Metanephros (tissue), 1 donor: ENCODE measurements around the gene GNRH2. TPM values are rescaled to one million over a fixed set of nuclear protein-coding genes. Genes with fewer than 3 reads are reported as not detected.

Experiments used
- total RNA-seq: library from RNA; depleted of rRNA; stranded (reverse); fragments of >200 nt; gene quantifications from one replicate; pipeline ENCODE4 v1.2.3, GENCODE V29; 2014

Gene GNRH2, protein sequence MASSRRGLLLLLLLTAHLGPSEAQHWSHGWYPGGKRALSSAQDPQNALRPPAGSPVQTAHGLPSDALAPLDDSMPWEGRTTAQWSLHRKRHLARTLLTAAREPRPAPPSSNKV
- total RNA-seq: not detected

GRCh38 chr20:3043322-3043721 is at the start of gene GNRH2:
GNRH2 (plus strand) TSS chr20:3043622; CDS start chr20:3044415, 793 bp downstream.

GRCh38 chr20:3045816-3046676 is 2.6 kb downstream of the GNRH2 start, which contains the start of gene MRPS26:
MRPS26 (plus strand) TSS chr20:3046052; CDS start chr20:3046069, 17 bp downstream.

GRCh38 chr20:3071610-3072529 is 28.4 kb downstream of the GNRH2 start, which contains the start of gene OXT:
OXT (plus strand) TSS chr20:3071620; CDS start chr20:3071656, 36 bp downstream.

DNA sequence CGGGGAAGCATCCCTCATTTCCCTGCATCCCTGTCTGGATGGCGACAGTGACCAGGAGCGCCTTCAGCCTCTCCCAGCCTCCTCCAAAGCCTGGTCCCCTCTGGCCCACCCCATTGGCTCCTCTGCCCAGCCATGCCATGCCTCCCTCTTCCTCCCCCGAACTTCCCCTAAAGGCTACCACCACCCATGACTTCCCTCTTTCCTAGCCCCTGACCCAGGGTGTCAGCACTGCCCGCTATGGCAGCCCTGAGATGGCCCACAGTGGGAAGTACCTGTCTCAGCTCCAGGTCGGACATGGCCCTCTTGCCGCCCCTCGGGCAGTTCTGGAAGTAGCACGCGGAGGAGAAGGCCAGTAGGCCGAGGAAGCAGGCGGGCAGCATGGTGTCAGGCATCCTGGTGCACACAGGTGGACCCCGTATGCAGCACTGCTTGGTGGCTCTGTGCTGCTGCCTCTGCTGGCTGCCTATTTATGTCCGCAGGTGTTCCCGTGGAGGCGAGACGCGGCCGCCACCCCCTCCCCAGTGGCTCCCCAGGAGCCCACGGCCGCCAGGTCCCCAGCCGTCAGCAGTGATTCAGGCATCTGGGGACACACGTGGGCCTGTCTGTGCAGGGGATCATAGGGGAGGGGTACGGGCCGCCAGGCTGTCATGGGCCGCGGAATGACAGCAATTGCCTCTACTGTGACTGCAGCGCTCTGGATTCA is 41.0 kb downstream of the GNRH2 start, which contains the start of gene AVP:
TSS of gene AVP (minus strand) at position 442 of the 703 bp plus-strand sequence. CDS start at position 392, 50 bp downstream.

Other genes starting within 250 kb of the GNRH2 start
- 146 TPM for gene CPXM1, start 243.0 kb upstream of the GNRH2 start, total RNA-seq
- gene C20orf141, start 228.6 kb upstream of the GNRH2 start, total RNA-seq: not detected
- not detected for gene TMEM239, start 227.3 kb upstream of the GNRH2 start, total RNA-seq
- gene PCED1A, start 203.0 kb upstream of the GNRH2 start, total RNA-seq: 62.2 TPM
- 38.4 TPM for gene VPS16, start 202.9 kb upstream of the GNRH2 start, total RNA-seq
- 71.7 TPM for gene PTPRA, start 170.1 kb upstream of the GNRH2 start, total RNA-seq
- gene MRPS26, start 2.4 kb downstream of the GNRH2 start, total RNA-seq: 50.9 TPM
- gene OXT, start 28.0 kb downstream of the GNRH2 start, total RNA-seq: not detected
- gene AVP, start 41.1 kb downstream of the GNRH2 start, total RNA-seq: not detected
- gene FASTKD5, start 116.2 kb downstream of the GNRH2 start, total RNA-seq: 15.9 TPM
- gene UBOX5, start 116.2 kb downstream of the GNRH2 start, total RNA-seq: 5.6 TPM
- 16.2 TPM for gene LZTS3, start 129.9 kb downstream of the GNRH2 start, total RNA-seq
- gene DDRGK1, start 161.1 kb downstream of the GNRH2 start, total RNA-seq: 32.7 TPM
- 42.7 TPM for gene ITPA, start 165.9 kb downstream of the GNRH2 start, total RNA-seq
- gene SLC4A11, start 195.6 kb downstream of the GNRH2 start, total RNA-seq: 1.9 TPM